Measurements from ENCODE around the gene ZG16B. TPM values are rescaled to one million over a fixed set of nuclear protein-coding genes. Genes with fewer than 3 reads are reported as not detected.

ZG16B gene
- total RNA-seq, 4 donors from 2014 or later, result 0.34 to 38.5 (median 0.44) TPM; not detected in 1

GRCh38 chr16:2871926-2872325 is 41.8 kb downstream of the ZG16B start:
- TF ChIP-seq CTCF (IDR thresholded peaks at IDR 0.05) (no peak), POLR2A (IDR thresholded peaks at IDR 0.05) (no peak)
- DNase-seq, result no peak
- intact Hi-C loops (cut with DNase I), result no loop called here
- no peaks in the 10 kb centered on the region for H3K36me3 ChIP-seq
- WGBS, 2 donors, result 79 to 85% methylated on average over 4 to 6 of the region's 6 CpGs
- no peak overlapping the region for H3K4me3 ChIP-seq
- H3K9me3 ChIP-seq, result no peaks in the 10 kb centered on the region
- no peak overlapping the region for H3K27ac ChIP-seq
- H3K4me1 ChIP-seq, result peaks cover 8 to 24% (median 12%) of the 10 kb centered on the region in 3 donors
- peaks cover 0 to 3% (median 0%) of the 10 kb centered on the region in 4 donors for H3K27me3 ChIP-seq

- Histone ChIP-seq H3K4me3 (no peak overlapping the region), H3K9me3 (no peaks in the 10 kb centered on the region), H3K27me3 (peaks cover 0 to 3% (median 0%) of the 10 kb centered on the region in 4 donors), H3K4me1 (peaks cover 0 to 9% (median 5%) of the 10 kb centered on the region in 3 donors), H3K27ac (no peak overlapping the region), H3K36me3 (no peaks in the 10 kb centered on the region)
- intact Hi-C loops (cut with DNase I), result no loop called here
- 46 to 48% methylated on average over 17 to 21 of the region's 21 CpGs for WGBS, 2 donors
- no peak for DNase-seq
- TF ChIP-seq POLR2A (IDR thresholded peaks at IDR 0.05), result no peak
- TF ChIP-seq CTCF (IDR thresholded peaks at IDR 0.05), result no peak
Observed at GRCh38 chr16:2874032-2874911, 44.2 kb downstream of the ZG16B start.

- Histone ChIP-seq H3K27me3 (peaks cover 0 to 3% (median 0%) of the 10 kb centered on the region in 4 donors), H3K36me3 (no peaks in the 10 kb centered on the region), H3K27ac (no peak overlapping the region), H3K4me3 (no peak overlapping the region), H3K9me3 (no peaks in the 10 kb centered on the region), H3K4me1 (peaks cover 0 to 9% (median 5%) of the 10 kb centered on the region in 3 donors)
- peak; percentile 14 for DNase-seq
- intact Hi-C loops (cut with DNase I), result loop anchor here (5.0 kb wide), 1 partner anchor 47 kb away; no protein-coding TSS in a partner anchor
- TF ChIP-seq CTCF (IDR thresholded peaks at IDR 0.05), result peak; percentile 62 to 99 (median 96)
- no peak for TF ChIP-seq POLR2A (IDR thresholded peaks at IDR 0.05)
- WGBS, 2 donors, result 2 to 11% methylated on average over 23 of the region's 25 CpGs
Observed at GRCh38 chr16:2874912-2875362, 44.8 kb downstream of the ZG16B start.

- Histone ChIP-seq H3K36me3 (no peaks in the 10 kb centered on the region), H3K4me3 (no peak overlapping the region), H3K27me3 (peaks cover 0 to 3% (median 0%) of the 10 kb centered on the region in 4 donors), H3K27ac (no peak overlapping the region), H3K9me3 (no peaks in the 10 kb centered on the region), H3K4me1 (peaks cover 5 to 22% (median 14%) of the 10 kb centered on the region in 3 donors)
- intact Hi-C loops (cut with DNase I), result loop anchor here (5.0 kb wide), 1 partner anchor 42 kb away; no protein-coding TSS in a partner anchor
- DNase-seq, result no peak
- WGBS, 2 donors, result 57 to 68% methylated on average over 2 of the region's 6 CpGs
- TF ChIP-seq CTCF (IDR thresholded peaks at IDR 0.05) (no peak), POLR2A (IDR thresholded peaks at IDR 0.05) (no peak)
Observed at GRCh38 chr16:2879854-2880508, 49.9 kb downstream of the ZG16B start.

Small RNA genes within 50 kb of the gene (small RNA-seq; reads per million reads assigned to genes)
- 0 to 0.14 (median 0) reads per million in 4 donors for gene SNORA3C

Other genes with a start within 250 kb of the ZG16B start
- 10 to 100 TPM; 24.8 to 51.9 (median 40.3) TPM for gene KCTD5, start 147.8 kb upstream of the ZG16B start, total RNA-seq
- 100 to 1,000 TPM; 188 to 463 (median 228) TPM for gene PRSS27, start 110.1 kb upstream of the ZG16B start, total RNA-seq
- 100 to 1,000 TPM in 3 of 4 donors, 10 to 100 TPM in 1; 80.7 to 290 (median 233) TPM for gene SRRM2, start 77.7 kb upstream of the ZG16B start, total RNA-seq
- 100 to 1,000 TPM; 186 to 446 (median 288) TPM for gene ELOB, start 53.0 kb upstream of the ZG16B start, total RNA-seq
- gene PRSS33, start 42.7 kb upstream of the ZG16B start, total RNA-seq, result not detected
- not detected for gene PRSS41, start 31.8 kb upstream of the ZG16B start, total RNA-seq
- gene PRSS21, start 13.1 kb upstream of the ZG16B start, total RNA-seq, result 1 to 10 TPM in 1 of 4 donors, not detected in 3; 1.5 TPM
- gene PRSS22, start 27.9 kb downstream of the ZG16B start, total RNA-seq, result 100 to 1,000 TPM in 2 of 4 donors, 10 to 100 TPM in 2; 36.6 to 149 (median 113) TPM
- gene FLYWCH2, start 52.9 kb downstream of the ZG16B start, total RNA-seq, result 10 to 100 TPM; 18.9 to 47.9 (median 39.5) TPM
- 10 to 100 TPM; 25.4 to 52.1 (median 27.1) TPM for gene FLYWCH1, start 81.6 kb downstream of the ZG16B start, total RNA-seq
- 1 to 10 TPM in 2 of 4 donors, under 1 TPM in 1, not detected in 1; 0.19 to 3.9 (median 2.1) TPM for gene KREMEN2, start 134.0 kb downstream of the ZG16B start, total RNA-seq
- gene PAQR4, start 139.0 kb downstream of the ZG16B start, total RNA-seq, result 10 to 100 TPM in 1 of 4 donors, 1 to 10 TPM in 3; 2.9 to 18.8 (median 8.0) TPM
- gene PKMYT1, start 150.1 kb downstream of the ZG16B start, total RNA-seq, result 10 to 100 TPM in 3 of 4 donors, 1 to 10 TPM in 1; 4.2 to 33.1 (median 13.0) TPM
- gene CLDN9, start 182.6 kb downstream of the ZG16B start, total RNA-seq, result not detected
- gene CLDN6, start 187.9 kb downstream of the ZG16B start, total RNA-seq, result not detected
- gene TNFRSF12A, start 190.1 kb downstream of the ZG16B start, total RNA-seq, result 10 to 100 TPM; 15.3 to 46.0 (median 28.6) TPM
- 10 to 100 TPM; 17.9 to 32.4 (median 18.4) TPM for gene HCFC1R1, start 193.6 kb downstream of the ZG16B start, total RNA-seq
- 10 to 100 TPM; 17.4 to 27.9 (median 25.8) TPM for gene THOC6, start 193.7 kb downstream of the ZG16B start, total RNA-seq
- gene BICDL2, start 206.6 kb downstream of the ZG16B start, total RNA-seq, result 100 to 1,000 TPM in 2 of 4 donors, 10 to 100 TPM in 2; 54.9 to 204 (median 96.4) TPM
- gene MMP25, start 216.3 kb downstream of the ZG16B start, total RNA-seq, result 1 to 10 TPM in 1 of 4 donors, under 1 TPM in 3; 0.19 to 1.4 (median 0.61) TPM
- 10 to 100 TPM in 3 of 4 donors, 1 to 10 TPM in 1; 4.6 to 31.7 (median 17.3) TPM for gene IL32, start 235.3 kb downstream of the ZG16B start, total RNA-seq